GM21423 (cell line): Measurements from ENCODE around the gene EMC8.
A peak's percentile ranks its signal among the peaks of the same experiment; 100 is the strongest.

Experiments
- ATAC-seq: cut with Tn5 transposase; IDR thresholded peaks from one replicate; pipeline ENCODE4 v1.9.1; 2021; ENCODE audit warnings: mild to moderate bottlenecking, moderate library complexity; ENCODE audit not compliant: unreplicated experiment

The EMC8 gene

GRCh38 chr16:85759136-85759535, 40.2 kb downstream of the EMC8 start:
- no peak for ATAC-seq

GRCh38 chr16:85757341-85757822, 42.0 kb downstream of the EMC8 start:
- ATAC-seq, result peak; percentile 27

GRCh38 chr16:85755929-85756768, 43.2 kb downstream of the EMC8 start:
- peak; percentile 46 for ATAC-seq

- ATAC-seq, result no peak
Measured at GRCh38 chr16:85754413-85754812, 44.9 kb downstream of the EMC8 start.

- no peak for ATAC-seq
Measured at GRCh38 chr16:85753976-85754375, 45.4 kb downstream of the EMC8 start.

GRCh38 chr16:85753559-85753958, 45.8 kb downstream of the EMC8 start:
- ATAC-seq, result no peak

GRCh38 chr16:85752511-85753420, 46.6 kb downstream of the EMC8 start:
- ATAC-seq, result no peak

- ATAC-seq, result no peak
Measured at GRCh38 chr16:85751698-85752501, 47.4 kb downstream of the EMC8 start.

GRCh38 chr16:85750827-85751697, 48.3 kb downstream of the EMC8 start, which contains the start of gene C16orf74:
TSS of gene C16orf74 (minus strand) at chr16:85751096. CDS start at chr16:85735217, 15,879 bp downstream.
- ATAC-seq, result peak; percentile 45

GRCh38 chr16:85750146-85750826, 49.1 kb downstream of the EMC8 start:
- ATAC-seq, result no peak

- ATAC-seq, result no peak
Measured at GRCh38 chr16:85749771-85750145, 49.6 kb downstream of the EMC8 start.

- no peak for ATAC-seq
Measured at GRCh38 chr16:85746460-85747215, 52.7 kb downstream of the EMC8 start.

GRCh38 chr16:85738923-85739715, 60.2 kb downstream of the EMC8 start:
- no peak for ATAC-seq

GRCh38 chr16:85736921-85737320, 62.4 kb downstream of the EMC8 start:
- ATAC-seq, result no peak

- no peak for ATAC-seq
Measured at GRCh38 chr16:85735946-85736345, 63.4 kb downstream of the EMC8 start.

- peak; percentile 78 for ATAC-seq
Measured at GRCh38 chr16:85735225-85735635, 64.1 kb downstream of the EMC8 start.

GRCh38 chr16:85734311-85735017, 64.9 kb downstream of the EMC8 start:
- ATAC-seq, result no peak
